NCI-H2107 (cell line): Measurements from ENCODE around the gene ADCY4.

ENCODE experiments used
- DNase-seq: peaks from one replicate; lab custom pipeline; 2025; lab: John Stamatoyannopoulos, UW

The ADCY4 gene

GRCh38 chr14:24273422-24273998 is 61.4 kb downstream of the ADCY4 start:
- no peak for DNase-seq

GRCh38 chr14:24272467-24272866 is 62.4 kb downstream of the ADCY4 start:
- DNase-seq: no peak

- DNase-seq: no peak
Measured at GRCh38 chr14:24271834-24272263, 63.0 kb downstream of the ADCY4 start.

- DNase-seq: peak; percentile 90
Measured at GRCh38 chr14:24271134-24271833, 63.6 kb downstream of the ADCY4 start, which contains the start of gene RABGGTA. Gene RABGGTA (minus strand): TSS chr14:24271597. CDS start chr14:24271115, 482 bp downstream.

- DNase-seq: no peak
Measured at GRCh38 chr14:24270537-24271133, 64.2 kb downstream of the ADCY4 start.

GRCh38 chr14:24269910-24270536 is 64.8 kb downstream of the ADCY4 start:
- DNase-seq: no peak

GRCh38 chr14:24269368-24269767 is 65.5 kb downstream of the ADCY4 start:
- no peak for DNase-seq
